Ovary (tissue), 9 donors: ENCODE data around the gene UQCRC1. TPM values are rescaled to one million over a fixed set of nuclear protein-coding genes. Genes with fewer than 3 reads are reported as not detected.

ENCODE experiments used
- DNase-seq, 5 donors: peaks; one replicate each; pipeline ENCODE4 v3.0.0-alpha.2; 2019 to 2020
- H3K27ac ChIP-seq, 2 donors: fragments of 200-600 bp; one replicate each; pipeline versions ENCODE4 v1.5.1 to v1.8.0; 2019 to 2022
- H3K27me3 ChIP-seq: fragments of 200-600 bp; one replicate; pipeline ENCODE4 v1.8.0; 2022
- H3K36me3 ChIP-seq: fragments of 200-600 bp; sonication (generic); one replicate; pipeline ENCODE4 v1.5.1; 2019
- H3K4me1 ChIP-seq: one replicate; pipeline ENCODE4 v1.8.1; 2013; ENCODE audit warnings: mild to moderate bottlenecking, moderate library complexity; ENCODE audit not compliant: insufficient read depth
- H3K4me3 ChIP-seq: fragments of 200-600 bp; sonication (generic); one replicate; pipeline ENCODE4 v1.5.1; 2017
- H3K9me3 ChIP-seq, 2 donors: fragments of 200-600 bp in 1 of 2; sonication (generic) in 1 of 2; one replicate each; pipeline versions ENCODE4 v1.5.1 to v1.8.1; 2013 to 2019; ENCODE audit warnings: mild to moderate bottlenecking in 1 of 2, moderate library complexity in 1 of 2
- CTCF ChIP-seq, 3 donors: fragments of 450-650 bp in 2 of 3; fragments of 200-600 bp in 1 of 3; IDR thresholded peaks; one replicate each; pipeline versions ENCODE4 v1.5.1 to v1.8.0; 2016 to 2022; ENCODE audit warnings: antibody characterized with exemption in 3 of 3, mild to moderate bottlenecking in 1 of 3
- EP300 ChIP-seq: sonication (generic); formaldehyde crosslinking; IDR thresholded peaks from one replicate; pipeline ENCODE4 v1.6.1; 2017; ENCODE audit warnings: antibody characterized with exemption
- POLR2A ChIP-seq: fragments of 450-650 bp; IDR thresholded peaks from one replicate; pipeline ENCODE4 v1.6.1; 2017; ENCODE audit warnings: antibody characterized with exemption, mild to moderate bottlenecking, moderate library complexity
- WGBS, 3 donors: extraction: QIAGEN DNeasy Blood & Tissue Kit in 1 of 3; methylation state at CpG; one replicate each; pipeline versions ENCODE4 v1.1.5 to v1.1.7; 2013 to 2017; 5-methylcytosine and 5-hydroxymethylcytosine counted together
- intact Hi-C, 4 donors: fragments of 100-400 bp; cut with DNase I; formaldehyde crosslinking; loops; one replicate each; pipeline versions ENCODE4 v1.11.0 to v1.15.1; 2022 to 2023
- polyA plus RNA-seq, 2 donors: library from polyadenylated mRNA; stranded (reverse); fragments of 200-250 nt in 1 of 2; fragments of 350-450 nt in 1 of 2; fragmentation: Illumina TruSeq in 1 of 2; extraction: RNeasy Lipid Tissue Mini Kit (QIAGEN cat#74804) in 1 of 2; gene quantifications; one replicate each; pipeline ENCODE4 v1.2.3, GENCODE V29; 2013 to 2014
- total RNA-seq, 7 donors: library from RNA; depleted of rRNA in 2 of 7; stranded (reverse); fragments of >200 nt in 2 of 7; fragmentation: NEBNext Ultra II Directional in 3 of 7; extraction: Animal tissue kit (Norgen Biotek cat#: 25700) in 3 of 7; gene quantifications; one replicate each; pipeline versions ENCODE4 v1.1.0 to v1.2.4, GENCODE V29; 2016 to 2023
- donor health status: DM: no; HTN: no; CAD: no; lungs with moderate emphysema.
- donor health status: DM: no; HTN: no; CAD: no.
- donor health status: Bipolar disorder and iron deficiency.
- donor health status: DM: yes; HTN: yes; CAD: no.
- donor health status: DM: no; HTN: no; CAD: no.
- donor health status: DM: yes; HTN: yes; CAD: no.

Gene UQCRC1
- total and polyA plus RNA-seq, 9 donors: 102 to 153 (median 118) TPM

DNA sequence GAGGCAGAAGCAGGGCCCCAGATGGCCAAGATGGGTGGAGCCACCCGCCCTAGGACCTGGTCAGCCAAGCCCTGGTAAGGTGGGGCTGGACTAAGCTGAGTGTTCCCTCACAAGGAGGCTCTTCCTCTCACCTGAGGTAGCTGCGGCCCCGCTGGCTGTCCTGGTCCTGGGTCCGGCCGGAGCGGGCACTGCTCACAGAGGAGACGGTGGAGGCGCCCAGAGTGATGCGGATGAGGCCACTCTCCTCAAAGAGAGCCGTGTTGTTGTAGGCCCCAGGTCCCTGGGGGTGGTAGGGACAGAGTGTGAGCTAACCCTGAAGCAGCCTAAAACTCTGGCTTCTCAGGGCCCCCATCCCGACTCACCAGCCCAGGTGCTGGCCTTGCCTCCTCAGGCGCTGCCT, 33.2 kb upstream of the UQCRC1 start:
- TF ChIP-seq POLR2A (no peak), CTCF (IDR thresholded peaks at IDR 0.05) (no peak), EP300 (no peak)
- Histone ChIP-seq H3K27me3 (no peaks in the 10 kb centered on the region), H3K4me1 (no peaks in the 10 kb centered on the region), H3K27ac (no peak overlapping the region), H3K4me3 (no peak overlapping the region), H3K36me3 (no peaks in the 10 kb centered on the region), H3K9me3 (no peaks in the 10 kb centered on the region)
- 89 to 92% (median 89%) methylated on average over 10 to 12 of the region's 12 CpGs for WGBS, 3 donors
- intact Hi-C loops: no loop called here
- DNase-seq: no peak

DNA sequence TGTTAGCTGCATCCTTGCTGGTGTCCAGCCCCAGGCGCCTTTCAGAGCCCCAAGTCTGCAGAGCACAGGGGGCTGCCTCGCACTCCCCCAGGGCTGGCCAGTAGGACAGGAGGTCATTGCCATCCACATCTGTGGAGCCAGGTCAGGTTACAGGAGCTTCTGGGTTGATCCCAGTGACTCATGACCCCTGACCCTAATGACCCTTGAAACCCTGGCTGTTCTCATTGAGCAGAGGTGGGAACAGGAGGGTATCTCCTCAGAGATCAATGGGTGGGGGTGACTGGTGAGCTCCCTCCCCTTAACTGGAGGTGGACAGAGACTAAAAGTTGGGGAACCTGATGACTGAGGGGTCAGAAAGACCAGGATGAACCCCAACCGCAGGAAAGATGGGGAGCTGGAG, 31.9 kb upstream of the UQCRC1 start:
- no peak overlapping the region for H3K4me3 ChIP-seq
- no peak for TF ChIP-seq POLR2A
- no peak for TF ChIP-seq CTCF (IDR thresholded peaks at IDR 0.05)
- TF ChIP-seq EP300: no peak
- no peak for DNase-seq
- no peaks in the 10 kb centered on the region for H3K4me1 ChIP-seq
- intact Hi-C loops: no loop called here
- H3K27me3 ChIP-seq: no peaks in the 10 kb centered on the region
- no peaks in the 10 kb centered on the region for H3K36me3 ChIP-seq
- 89 to 95% (median 93%) methylated on average over 3 of the region's 3 CpGs for WGBS, 3 donors
- no peaks in the 10 kb centered on the region for H3K9me3 ChIP-seq
- H3K27ac ChIP-seq: no peak overlapping the region

DNA sequence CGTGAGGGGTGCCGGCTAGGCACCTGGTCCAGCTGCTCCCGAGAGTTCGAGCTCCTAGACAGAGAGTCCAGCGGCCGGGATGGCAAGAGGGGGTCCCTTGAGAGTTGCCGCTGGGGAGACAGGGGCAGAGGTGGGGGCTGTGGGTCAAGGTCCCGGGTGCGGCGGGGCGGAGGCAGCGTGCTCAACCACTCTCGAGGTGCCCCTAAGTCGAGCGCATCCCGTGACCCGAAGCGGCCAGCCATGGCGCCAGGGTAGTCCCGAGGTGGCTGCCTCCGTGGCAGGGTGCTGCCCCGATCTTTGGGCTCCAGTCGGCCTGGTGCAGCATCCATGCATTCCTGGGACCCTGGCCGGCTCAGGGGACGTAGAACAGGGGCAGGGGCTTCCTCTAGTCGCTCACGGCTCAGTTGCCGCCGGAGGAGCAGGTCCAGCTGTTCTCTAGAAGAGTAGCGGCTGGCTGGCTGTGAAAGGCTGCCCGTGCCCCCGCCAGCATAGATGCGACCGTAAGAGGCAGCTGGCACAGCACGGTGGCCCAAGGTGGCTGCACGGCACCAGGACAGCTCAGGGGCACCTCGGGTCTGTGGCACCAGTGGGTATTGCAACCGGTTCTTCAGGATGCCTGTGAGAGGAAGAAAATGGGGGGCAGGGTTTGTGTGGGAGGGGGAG, 30.6 kb upstream of the UQCRC1 start:
- TF ChIP-seq POLR2A: no peak
- no peak for TF ChIP-seq CTCF (IDR thresholded peaks at IDR 0.05)
- no peak for TF ChIP-seq EP300
- H3K36me3 ChIP-seq: no peaks in the 10 kb centered on the region
- no peak for DNase-seq
- H3K27me3 ChIP-seq: no peaks in the 10 kb centered on the region
- H3K9me3 ChIP-seq: no peaks in the 10 kb centered on the region
- no peak overlapping the region for H3K4me3 ChIP-seq
- 84 to 91% (median 88%) methylated on average over 23 to 38 of the region's 38 CpGs for WGBS, 3 donors
- no peak overlapping the region for H3K27ac ChIP-seq
- H3K4me1 ChIP-seq: peaks cover 3% of the 10 kb centered on the region
- intact Hi-C loops: no loop called here

DNA sequence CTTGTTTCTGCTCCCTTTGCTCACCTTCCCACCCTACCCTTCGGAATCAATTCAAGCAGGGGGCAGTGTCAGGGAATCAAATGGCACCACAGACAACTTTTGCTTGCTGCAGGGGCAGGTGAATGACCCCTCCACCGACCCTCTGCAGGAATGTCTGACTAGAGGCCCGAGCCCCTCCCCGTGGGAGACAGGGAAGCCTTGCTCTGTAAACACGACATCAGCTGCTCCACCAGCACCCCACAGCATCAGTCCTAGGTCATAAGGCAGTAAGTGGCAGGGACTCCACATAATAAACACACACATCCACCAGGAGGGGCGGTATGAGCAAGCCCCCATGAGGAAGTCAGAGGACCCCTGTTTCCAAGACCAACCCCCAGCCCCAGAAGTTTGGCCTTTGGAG, 27.9 kb upstream of the UQCRC1 start:
- intact Hi-C loops: no loop called here
- 51 to 60% (median 56%) methylated on average over 6 of the region's 6 CpGs for WGBS, 3 donors
- Histone ChIP-seq H3K36me3 (no peaks in the 10 kb centered on the region), H3K4me1 (peaks cover 3% of the 10 kb centered on the region), H3K27me3 (no peaks in the 10 kb centered on the region), H3K27ac (no peak overlapping the region), H3K9me3 (no peaks in the 10 kb centered on the region), H3K4me3 (no peak overlapping the region)
- TF ChIP-seq EP300: no peak
- TF ChIP-seq POLR2A: no peak
- TF ChIP-seq CTCF (IDR thresholded peaks at IDR 0.05): no peak
- DNase-seq: no peak
